ENCODE results near the gene FDX2.

DNA sequence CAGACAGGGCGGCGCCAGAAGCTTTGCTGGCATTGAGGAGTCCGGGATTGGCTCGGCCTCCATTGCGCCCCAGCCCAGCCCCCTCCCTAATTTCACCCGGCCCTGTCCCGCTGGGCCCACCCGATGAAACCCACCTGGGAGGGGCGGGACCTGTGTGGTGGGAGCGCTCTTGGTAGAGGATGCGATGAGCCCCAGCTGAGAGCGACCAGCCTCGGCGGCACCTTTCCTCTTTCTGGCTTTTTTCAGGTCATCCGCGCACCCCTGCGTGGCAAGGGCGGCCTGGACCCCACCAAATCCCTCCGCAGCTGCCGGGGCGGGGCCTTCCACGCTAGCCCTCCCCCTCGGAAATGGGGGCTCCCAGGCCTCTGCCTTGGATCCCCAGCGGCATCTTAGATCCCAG is 6.4 kb downstream of the FDX2 start, which contains the start of gene ZGLP1:
- TF ChIP-seq, protein P1, sequence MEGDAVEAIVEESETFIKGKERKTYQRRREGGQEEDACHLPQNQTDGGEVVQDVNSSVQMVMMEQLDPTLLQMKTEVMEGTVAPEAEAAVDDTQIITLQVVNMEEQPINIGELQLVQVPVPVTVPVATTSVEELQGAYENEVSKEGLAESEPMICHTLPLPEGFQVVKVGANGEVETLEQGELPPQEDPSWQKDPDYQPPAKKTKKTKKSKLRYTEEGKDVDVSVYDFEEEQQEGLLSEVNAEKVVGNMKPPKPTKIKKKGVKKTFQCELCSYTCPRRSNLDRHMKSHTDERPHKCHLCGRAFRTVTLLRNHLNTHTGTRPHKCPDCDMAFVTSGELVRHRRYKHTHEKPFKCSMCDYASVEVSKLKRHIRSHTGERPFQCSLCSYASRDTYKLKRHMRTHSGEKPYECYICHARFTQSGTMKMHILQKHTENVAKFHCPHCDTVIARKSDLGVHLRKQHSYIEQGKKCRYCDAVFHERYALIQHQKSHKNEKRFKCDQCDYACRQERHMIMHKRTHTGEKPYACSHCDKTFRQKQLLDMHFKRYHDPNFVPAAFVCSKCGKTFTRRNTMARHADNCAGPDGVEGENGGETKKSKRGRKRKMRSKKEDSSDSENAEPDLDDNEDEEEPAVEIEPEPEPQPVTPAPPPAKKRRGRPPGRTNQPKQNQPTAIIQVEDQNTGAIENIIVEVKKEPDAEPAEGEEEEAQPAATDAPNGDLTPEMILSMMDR (conservative IDR thresholded peaks at IDR 0.05) = no peak
- no peak for TF ChIP-seq ZFX (IDR thresholded peaks at IDR 0.05)

Measured in C4-2B (cell line).